Sigmoid colon (tissue), 4 donors: ENCODE measurements around the gene GRIN2A.

Source experiments
- CTCF ChIP-seq, 4 experiments: fragments of 450-650 bp in 3 of 4; fragments of 200-600 bp in 1 of 4; IDR thresholded peaks; one replicate each; pipeline ENCODE4 v1.5.1; 2016 to 2019; ENCODE audit warnings: antibody characterized with exemption in 4 of 4, mild to moderate bottlenecking in 3 of 4, moderate library complexity in 2 of 4
- EP300 ChIP-seq, 4 donors: sonication (generic); formaldehyde crosslinking; IDR thresholded peaks; one replicate each; pipeline ENCODE4 v1.6.1; 2017; ENCODE audit warnings: antibody characterized with exemption in 4 of 4

GRCh38 chr16:9971907-9972306 lies 210.3 kb downstream of the GRIN2A start:
- TF ChIP-seq CTCF (IDR thresholded peaks at IDR 0.05) (no peak), EP300 (IDR thresholded peaks at IDR 0.05) (no peak)
